Anterior cingulate cortex (tissue), 58 donors: ENCODE measurements around the gene AOPEP.
"Not testable (repeated sequence)": the region's sequence is repeated elsewhere in the genome, so short reads cannot be mapped to it uniquely, and the experiment has no call there.

Source experiments
- DNase-seq, 58 donors: peaks; one replicate each; lab custom pipeline; 2025; lab: John Stamatoyannopoulos, UW

AOPEP gene

GRCh38 chr9:94865582-94866452 lies 139.3 kb downstream of the AOPEP start:
- DNase-seq = peak in 21 of 58 donors; percentile 4 to 61 (median 13)

- DNase-seq = no peak
These were observed 140.3 kb downstream of the AOPEP start for GRCh38 chr9:94866770-94867169.

GRCh38 chr9:94867281-94867841 lies 140.9 kb downstream of the AOPEP start:
- DNase-seq = peak in 6 of 58 donors; percentile 5 to 27 (median 12)

GRCh38 chr9:94867842-94868312 lies 141.4 kb downstream of the AOPEP start:
- DNase-seq = no peak

- no peak for DNase-seq
These were observed 142.0 kb downstream of the AOPEP start for GRCh38 chr9:94868464-94868863.

GRCh38 chr9:94869415-94869843 lies 142.9 kb downstream of the AOPEP start:
- DNase-seq = no peak

GRCh38 chr9:94870465-94870792 lies 143.9 kb downstream of the AOPEP start:
- DNase-seq = no peak

GRCh38 chr9:94870793-94871558 lies 144.5 kb downstream of the AOPEP start:
- no peak for DNase-seq

GRCh38 chr9:94872083-94872833 lies 145.8 kb downstream of the AOPEP start:
- DNase-seq = no peak

GRCh38 chr9:94872891-94873511 lies 146.5 kb downstream of the AOPEP start:
- DNase-seq = no peak

- DNase-seq = no peak
These were observed 147.8 kb downstream of the AOPEP start for GRCh38 chr9:94874316-94874715.

GRCh38 chr9:94875300-94876020 lies 149.0 kb downstream of the AOPEP start:
- no peak for DNase-seq

- not testable (repeated sequence) for DNase-seq
These were observed 152.3 kb downstream of the AOPEP start for GRCh38 chr9:94878804-94879203.

- no peak for DNase-seq
These were observed 152.7 kb downstream of the AOPEP start for GRCh38 chr9:94879230-94879629.

GRCh38 chr9:94881023-94881422 lies 154.5 kb downstream of the AOPEP start:
- DNase-seq = no peak

- DNase-seq = no peak
These were observed 155.0 kb downstream of the AOPEP start for GRCh38 chr9:94881454-94881853.

- no peak for DNase-seq
These were observed 155.4 kb downstream of the AOPEP start for GRCh38 chr9:94881940-94882339.

- peak in 1 of 58 donors; percentile 26 for DNase-seq
These were observed 156.6 kb downstream of the AOPEP start for GRCh38 chr9:94882966-94883641.
